GM23338 (cell line): ENCODE measurements around the gene NEK2.

Source experiments
- CREB1 ChIP-seq: fragments of 250-450 bp; sonication (Bioruptor Pico); IDR thresholded peaks from 2 replicates; pipeline ENCODE4 v1.5.0; 2020; ENCODE audit warnings: low read depth, mild to moderate bottlenecking, moderate library complexity
- EZH2 ChIP-seq: fragments of 200-600 bp; sonication (generic); IDR thresholded peaks from one replicate; pipeline ENCODE4 v1.8.0; 2017; ENCODE audit warnings: antibody characterized with exemption, mild to moderate bottlenecking, low read depth; ENCODE audit not compliant: unreplicated experiment
- JUNB ChIP-seq: IDR thresholded peaks from one replicate; pipeline ENCODE4 v1.6.1; 2016; ENCODE audit warnings: antibody characterized with exemption; ENCODE audit not compliant: unreplicated experiment
- NANOG ChIP-seq: IDR thresholded peaks from 2 replicates; pipeline ENCODE4 v1.6.1; 2016; ENCODE audit warnings: antibody characterized with exemption, borderline replicate concordance
- POLR2AphosphoS5 ChIP-seq: IDR thresholded peaks from 2 replicates; pipeline ENCODE4 v1.6.1; 2016; ENCODE audit warnings: antibody characterized with exemption, low read depth
- ZNF114 ChIP-seq: fragments of 250-450 bp; sonication (Bioruptor Pico); IDR thresholded peaks from 2 replicates; pipeline ENCODE4 v1.5.0; 2020; ENCODE audit warnings: mild to moderate bottlenecking, moderate library complexity
- TF ChIP-seq, protein P1 (sequence below), 2 experiments: fragments of 200-600 bp in 1 of 2; sonication (generic) in 1 of 2; conservative IDR thresholded peaks; 2 replicates each; pipeline versions ENCODE4 v1.5.1 to v1.6.1; 2016 to 2017; ENCODE audit warnings: antibody characterized with exemption in 2 of 2, low read depth in 2 of 2, mild to moderate bottlenecking in 2 of 2, moderate library complexity in 1 of 2
- TF ChIP-seq, protein P2 (sequence below): IDR thresholded peaks from one replicate; pipeline ENCODE4 v1.6.1; 2018; ENCODE audit warnings: antibody characterized with exemption; ENCODE audit not compliant: unreplicated experiment
- TF ChIP-seq, protein P3 (sequence below): IDR thresholded peaks from 2 replicates; pipeline ENCODE4 v1.6.1; 2016; ENCODE audit warnings: antibody characterized with exemption

DNA sequence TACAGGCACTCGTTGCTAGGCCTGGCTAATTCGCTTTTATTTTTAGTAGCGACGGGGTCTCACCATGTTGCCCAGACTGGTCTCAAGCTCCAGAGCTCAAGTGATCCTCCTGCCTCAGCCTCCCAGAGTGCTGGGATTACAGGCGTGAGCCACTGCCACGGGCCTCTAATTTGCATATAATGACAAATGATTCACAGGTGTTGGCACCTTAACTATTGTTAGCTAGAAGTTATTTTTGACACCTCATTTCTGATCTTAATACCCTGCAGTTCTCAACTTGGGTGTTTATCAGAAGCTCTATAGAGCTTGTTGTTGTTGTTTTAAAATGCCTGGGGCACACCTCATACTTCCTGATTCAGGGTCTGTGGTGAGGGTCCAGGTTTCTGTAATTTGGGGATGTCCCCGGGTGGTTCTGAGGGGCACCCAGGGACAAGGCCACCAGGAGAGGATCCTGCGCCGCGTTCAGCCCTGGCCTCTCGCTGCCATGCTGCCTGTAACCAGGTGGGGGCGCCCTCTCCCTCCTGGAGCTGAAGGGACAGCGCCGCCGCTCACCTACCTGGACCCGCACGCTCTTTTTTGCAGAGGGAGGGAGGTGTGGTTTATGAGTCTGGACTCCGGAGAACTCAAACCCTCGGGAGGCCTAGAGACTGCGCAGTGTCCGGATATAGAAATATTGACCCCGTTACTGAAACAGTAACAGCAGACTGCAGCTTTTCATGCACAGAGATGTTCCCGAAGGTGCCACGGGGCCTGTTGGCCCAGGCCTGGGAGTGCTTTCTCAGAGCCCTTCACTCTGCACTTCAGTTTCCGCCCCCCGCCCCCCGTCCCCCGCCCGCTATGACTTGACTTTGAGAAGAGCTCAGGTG, 23.0 kb upstream of the NEK2 start:
- TF ChIP-seq, protein P1, sequence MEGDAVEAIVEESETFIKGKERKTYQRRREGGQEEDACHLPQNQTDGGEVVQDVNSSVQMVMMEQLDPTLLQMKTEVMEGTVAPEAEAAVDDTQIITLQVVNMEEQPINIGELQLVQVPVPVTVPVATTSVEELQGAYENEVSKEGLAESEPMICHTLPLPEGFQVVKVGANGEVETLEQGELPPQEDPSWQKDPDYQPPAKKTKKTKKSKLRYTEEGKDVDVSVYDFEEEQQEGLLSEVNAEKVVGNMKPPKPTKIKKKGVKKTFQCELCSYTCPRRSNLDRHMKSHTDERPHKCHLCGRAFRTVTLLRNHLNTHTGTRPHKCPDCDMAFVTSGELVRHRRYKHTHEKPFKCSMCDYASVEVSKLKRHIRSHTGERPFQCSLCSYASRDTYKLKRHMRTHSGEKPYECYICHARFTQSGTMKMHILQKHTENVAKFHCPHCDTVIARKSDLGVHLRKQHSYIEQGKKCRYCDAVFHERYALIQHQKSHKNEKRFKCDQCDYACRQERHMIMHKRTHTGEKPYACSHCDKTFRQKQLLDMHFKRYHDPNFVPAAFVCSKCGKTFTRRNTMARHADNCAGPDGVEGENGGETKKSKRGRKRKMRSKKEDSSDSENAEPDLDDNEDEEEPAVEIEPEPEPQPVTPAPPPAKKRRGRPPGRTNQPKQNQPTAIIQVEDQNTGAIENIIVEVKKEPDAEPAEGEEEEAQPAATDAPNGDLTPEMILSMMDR (conservative IDR thresholded peaks at IDR 0.05; ENCODE audit: low read depth in 2 of 2) = peak; percentile 93 to 99
- TF ChIP-seq POLR2AphosphoS5 (no peak), EZH2 (no peak), JUNB (no peak), NANOG (no peak), CREB1 (no peak), ZNF114 (CRISPR knock-in tag) (no peak)
- TF ChIP-seq, protein P2, sequence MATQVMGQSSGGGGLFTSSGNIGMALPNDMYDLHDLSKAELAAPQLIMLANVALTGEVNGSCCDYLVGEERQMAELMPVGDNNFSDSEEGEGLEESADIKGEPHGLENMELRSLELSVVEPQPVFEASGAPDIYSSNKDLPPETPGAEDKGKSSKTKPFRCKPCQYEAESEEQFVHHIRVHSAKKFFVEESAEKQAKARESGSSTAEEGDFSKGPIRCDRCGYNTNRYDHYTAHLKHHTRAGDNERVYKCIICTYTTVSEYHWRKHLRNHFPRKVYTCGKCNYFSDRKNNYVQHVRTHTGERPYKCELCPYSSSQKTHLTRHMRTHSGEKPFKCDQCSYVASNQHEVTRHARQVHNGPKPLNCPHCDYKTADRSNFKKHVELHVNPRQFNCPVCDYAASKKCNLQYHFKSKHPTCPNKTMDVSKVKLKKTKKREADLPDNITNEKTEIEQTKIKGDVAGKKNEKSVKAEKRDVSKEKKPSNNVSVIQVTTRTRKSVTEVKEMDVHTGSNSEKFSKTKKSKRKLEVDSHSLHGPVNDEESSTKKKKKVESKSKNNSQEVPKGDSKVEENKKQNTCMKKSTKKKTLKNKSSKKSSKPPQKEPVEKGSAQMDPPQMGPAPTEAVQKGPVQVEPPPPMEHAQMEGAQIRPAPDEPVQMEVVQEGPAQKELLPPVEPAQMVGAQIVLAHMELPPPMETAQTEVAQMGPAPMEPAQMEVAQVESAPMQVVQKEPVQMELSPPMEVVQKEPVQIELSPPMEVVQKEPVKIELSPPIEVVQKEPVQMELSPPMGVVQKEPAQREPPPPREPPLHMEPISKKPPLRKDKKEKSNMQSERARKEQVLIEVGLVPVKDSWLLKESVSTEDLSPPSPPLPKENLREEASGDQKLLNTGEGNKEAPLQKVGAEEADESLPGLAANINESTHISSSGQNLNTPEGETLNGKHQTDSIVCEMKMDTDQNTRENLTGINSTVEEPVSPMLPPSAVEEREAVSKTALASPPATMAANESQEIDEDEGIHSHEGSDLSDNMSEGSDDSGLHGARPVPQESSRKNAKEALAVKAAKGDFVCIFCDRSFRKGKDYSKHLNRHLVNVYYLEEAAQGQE = no peak
- TF ChIP-seq, protein P3, sequence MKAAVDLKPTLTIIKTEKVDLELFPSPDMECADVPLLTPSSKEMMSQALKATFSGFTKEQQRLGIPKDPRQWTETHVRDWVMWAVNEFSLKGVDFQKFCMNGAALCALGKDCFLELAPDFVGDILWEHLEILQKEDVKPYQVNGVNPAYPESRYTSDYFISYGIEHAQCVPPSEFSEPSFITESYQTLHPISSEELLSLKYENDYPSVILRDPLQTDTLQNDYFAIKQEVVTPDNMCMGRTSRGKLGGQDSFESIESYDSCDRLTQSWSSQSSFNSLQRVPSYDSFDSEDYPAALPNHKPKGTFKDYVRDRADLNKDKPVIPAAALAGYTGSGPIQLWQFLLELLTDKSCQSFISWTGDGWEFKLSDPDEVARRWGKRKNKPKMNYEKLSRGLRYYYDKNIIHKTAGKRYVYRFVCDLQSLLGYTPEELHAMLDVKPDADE = no peak
